Gastrocnemius medialis (tissue), 4 donors: ENCODE measurements around the gene ZYX.

Source experiments
- CTCF ChIP-seq, 5 experiments: fragments of 450-650 bp in 3 of 5; fragments of 200-600 bp in 2 of 5; sonication (generic) in 2 of 5; IDR thresholded peaks in 4 of 5; conservative IDR thresholded peaks in 1 of 5; 1 replicate in 4 of 5; 2 replicates in 1 of 5; pipeline ENCODE4 v1.5.1; 2016 to 2019; ENCODE audit warnings: antibody characterized with exemption in 5 of 5, mild to moderate bottlenecking in 3 of 5, moderate library complexity in 3 of 5
- POLR2A ChIP-seq, 2 donors: fragments of 450-650 bp; IDR thresholded peaks; one replicate each; pipeline ENCODE4 v1.6.1; 2017; ENCODE audit warnings: antibody characterized with exemption in 2 of 2, mild to moderate bottlenecking in 2 of 2, moderate library complexity in 2 of 2

- TF ChIP-seq CTCF (IDR thresholded peaks at IDR 0.05 in 4 of 5, conservative IDR thresholded peaks at IDR 0.05 in 1 of 5) (no peak), POLR2A (IDR thresholded peaks at IDR 0.05) (no peak)
Measured at GRCh38 chr7:143390773-143391317, 9.7 kb downstream of the ZYX start.
